ENCODE data around the gene AGAP2. TPM values are rescaled to one million over a fixed set of nuclear protein-coding genes. Genes with fewer than 3 reads are reported as not detected.
A peak's percentile ranks its signal among the peaks of the same experiment; 100 is the strongest.

AGAP2 gene
- total RNA-seq, 1 experiment from 2014 or later = 0.40 TPM

- Histone ChIP-seq H4K20me1 (ENCODE audit: low read length) (no peaks in the 10 kb centered on the region), H3K4me3 (ENCODE audit: low read length) (peak within 1 kb of the TSS; percentile 93), H3K27ac (ENCODE audit: low read length) (no peak within 1 kb of the TSS), H2AFZ (ENCODE audit: low read length) (peak within 1 kb of the TSS; percentile 79), H3K9me3 (ENCODE audit: low read length) (no peaks in the 10 kb centered on the region), H3K9ac (ENCODE audit: low read length) (peak within 1 kb of the TSS; percentile 87), H3K79me2 (ENCODE audit: low read length) (peaks cover 31% of the 10 kb centered on the region), H3K9me2 (replicated peaks; ENCODE audit: low read length) (no peaks in the 10 kb centered on the region), H3K27me3 (ENCODE audit: low read length) (no peaks in the 10 kb centered on the region), H3K4me1 (ENCODE audit: insufficient read depth, low read length) (peaks cover 6% of the 10 kb centered on the region; the same call in 1 of the 2 replicates), H3K4me2 (ENCODE audit: low read length) (peak within 1 kb of the TSS; percentile 91), H3K36me3 (ENCODE audit: low read depth, low read length) (peaks cover 18% of the 10 kb centered on the region), H3F3A (ENCODE audit: low read length, unreplicated experiment) (no peaks in the 10 kb centered on the region)
- DNase-seq = peak; percentile 96
- CTCF ChIA-PET = interaction anchor here (0.6 to 0.9 kb wide), 3 partner anchors 11 to 83 kb away, joined by 3 to 5 read pairs (median 3); partner anchors contain the start of genes EEF1AKMT3 and METTL1
- intact Hi-C loops (cut with micrococcal nuclease) = no loop called here
- ATAC-seq = peak; percentile 92
- POLR2A ChIA-PET (ENCODE audit: unreplicated experiment) = no interaction called here
- BruUV-seq (replicated peaks) = TSS peak; percentile 52
- TF ChIP-seq EZH2phosphoT487 (IDR thresholded peaks at IDR 0.05; ENCODE audit: borderline replicate concordance, low read length) (no peak), EZH2 (IDR thresholded peaks at IDR 0.05; ENCODE audit: low read length, unreplicated experiment) (no peak)
- TF ChIP-seq, protein P1, sequence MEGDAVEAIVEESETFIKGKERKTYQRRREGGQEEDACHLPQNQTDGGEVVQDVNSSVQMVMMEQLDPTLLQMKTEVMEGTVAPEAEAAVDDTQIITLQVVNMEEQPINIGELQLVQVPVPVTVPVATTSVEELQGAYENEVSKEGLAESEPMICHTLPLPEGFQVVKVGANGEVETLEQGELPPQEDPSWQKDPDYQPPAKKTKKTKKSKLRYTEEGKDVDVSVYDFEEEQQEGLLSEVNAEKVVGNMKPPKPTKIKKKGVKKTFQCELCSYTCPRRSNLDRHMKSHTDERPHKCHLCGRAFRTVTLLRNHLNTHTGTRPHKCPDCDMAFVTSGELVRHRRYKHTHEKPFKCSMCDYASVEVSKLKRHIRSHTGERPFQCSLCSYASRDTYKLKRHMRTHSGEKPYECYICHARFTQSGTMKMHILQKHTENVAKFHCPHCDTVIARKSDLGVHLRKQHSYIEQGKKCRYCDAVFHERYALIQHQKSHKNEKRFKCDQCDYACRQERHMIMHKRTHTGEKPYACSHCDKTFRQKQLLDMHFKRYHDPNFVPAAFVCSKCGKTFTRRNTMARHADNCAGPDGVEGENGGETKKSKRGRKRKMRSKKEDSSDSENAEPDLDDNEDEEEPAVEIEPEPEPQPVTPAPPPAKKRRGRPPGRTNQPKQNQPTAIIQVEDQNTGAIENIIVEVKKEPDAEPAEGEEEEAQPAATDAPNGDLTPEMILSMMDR (conservative IDR thresholded peaks at IDR 0.05; ENCODE audit: low read depth, low read length) = peak; percentile 93
These were observed 44.3 kb upstream of the AGAP2 start, which contains the start of gene TSFM for GRCh38 chr12:57782608-57783465. Gene TSFM, plus strand, starts transcription at chr12:57782787. Its CDS starts 15 bp downstream, at chr12:57782802.

DNA sequence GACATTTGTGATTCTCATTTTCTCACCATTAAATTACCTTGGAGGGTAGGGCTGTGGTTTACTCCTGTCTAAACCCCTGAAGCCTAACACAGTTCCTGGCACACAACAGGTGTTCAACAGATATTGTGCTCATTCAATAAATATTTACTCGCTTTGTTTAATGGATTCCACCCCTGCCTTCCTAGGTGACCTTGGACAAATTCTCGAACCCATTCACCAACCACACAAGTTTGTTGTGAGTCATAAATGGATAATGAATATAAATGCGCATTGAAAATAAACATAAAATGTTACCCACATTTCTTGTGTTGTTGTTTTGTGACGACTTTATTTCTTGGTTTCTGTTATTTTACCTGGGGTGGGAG, 43.7 kb upstream of the AGAP2 start:
- Histone ChIP-seq H3F3A (ENCODE audit: low read length, unreplicated experiment) (no peaks in the 10 kb centered on the region), H3K9me2 (replicated peaks; ENCODE audit: low read length) (no peaks in the 10 kb centered on the region), H3K4me1 (ENCODE audit: insufficient read depth, low read length) (peaks cover 6% of the 10 kb centered on the region; the same call in 1 of the 2 replicates), H3K4me3 (ENCODE audit: low read length) (peak overlapping the region; percentile 93; the same call in 1 of the 2 replicates), H4K20me1 (ENCODE audit: low read length) (no peaks in the 10 kb centered on the region), H3K27ac (ENCODE audit: low read length) (no peak overlapping the region), H2AFZ (ENCODE audit: low read length) (no peak overlapping the region), H3K9ac (ENCODE audit: low read length) (no peak overlapping the region), H3K79me2 (ENCODE audit: low read length) (peaks cover 31% of the 10 kb centered on the region), H3K36me3 (ENCODE audit: low read depth, low read length) (peaks cover 17% of the 10 kb centered on the region), H3K9me3 (ENCODE audit: low read length) (no peaks in the 10 kb centered on the region), H3K4me2 (ENCODE audit: low read length) (peak overlapping the region; percentile 28; the same call in 1 of the 2 replicates), H3K27me3 (ENCODE audit: low read length) (no peaks in the 10 kb centered on the region)
- TF ChIP-seq EZH2phosphoT487 (IDR thresholded peaks at IDR 0.05; ENCODE audit: borderline replicate concordance, low read length) = no peak
- TF ChIP-seq, protein P1 (conservative IDR thresholded peaks at IDR 0.05; ENCODE audit: low read depth, low read length) = no peak
- no peak for TF ChIP-seq EZH2 (IDR thresholded peaks at IDR 0.05; ENCODE audit: low read length, unreplicated experiment)
- BruUV-seq (replicated peaks) = no TSS peak
- DNase-seq (no peak), ATAC-seq (no peak)
- POLR2A ChIA-PET (ENCODE audit: unreplicated experiment) = no interaction called here
- CTCF ChIA-PET = no interaction called here
- intact Hi-C loops (cut with micrococcal nuclease) = no loop called here

DNA sequence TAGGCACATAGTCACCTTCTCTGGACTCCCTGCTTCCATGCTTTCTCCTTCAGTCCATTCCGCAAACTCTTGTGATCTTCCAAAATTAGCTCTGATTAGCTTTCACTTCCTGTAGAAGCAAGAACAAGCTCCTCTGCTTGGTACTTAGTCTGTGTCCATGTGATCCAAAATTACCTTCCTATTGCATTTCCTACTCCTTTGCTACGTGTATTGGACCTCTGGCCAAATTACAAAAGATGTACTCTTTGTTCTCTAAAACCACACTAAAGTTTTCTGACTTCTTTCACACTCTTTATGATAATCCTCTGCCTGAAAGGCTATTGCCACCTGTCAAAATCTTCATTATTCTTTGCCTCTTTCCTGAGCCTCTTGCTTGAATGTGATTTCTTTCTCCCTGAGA, 43.3 kb upstream of the AGAP2 start:
- ChIA-PET CTCF (no interaction called here), POLR2A (ENCODE audit: unreplicated experiment) (no interaction called here)
- Histone ChIP-seq H3K4me1 (ENCODE audit: insufficient read depth, low read length) (peaks cover 6% of the 10 kb centered on the region; the same call in 1 of the 2 replicates), H3K9me3 (ENCODE audit: low read length) (no peaks in the 10 kb centered on the region), H3K79me2 (ENCODE audit: low read length) (peaks cover 31% of the 10 kb centered on the region), H3K36me3 (ENCODE audit: low read depth, low read length) (peaks cover 15% of the 10 kb centered on the region), H3F3A (ENCODE audit: low read length, unreplicated experiment) (no peaks in the 10 kb centered on the region), H3K9ac (ENCODE audit: low read length) (no peak overlapping the region), H3K27ac (ENCODE audit: low read length) (no peak overlapping the region), H4K20me1 (ENCODE audit: low read length) (no peaks in the 10 kb centered on the region), H3K9me2 (replicated peaks; ENCODE audit: low read length) (no peaks in the 10 kb centered on the region), H3K4me2 (ENCODE audit: low read length) (no peak overlapping the region), H3K4me3 (ENCODE audit: low read length) (no peak overlapping the region), H2AFZ (ENCODE audit: low read length) (no peak overlapping the region), H3K27me3 (ENCODE audit: low read length) (no peaks in the 10 kb centered on the region)
- no peak for ATAC-seq
- no peak for TF ChIP-seq EZH2 (IDR thresholded peaks at IDR 0.05; ENCODE audit: low read length, unreplicated experiment)
- TF ChIP-seq, protein P1 (conservative IDR thresholded peaks at IDR 0.05; ENCODE audit: low read depth, low read length) = no peak
- TF ChIP-seq EZH2phosphoT487 (IDR thresholded peaks at IDR 0.05; ENCODE audit: borderline replicate concordance, low read length) = no peak
- DNase-seq = no peak
- intact Hi-C loops (cut with micrococcal nuclease) = no loop called here
- BruUV-seq (replicated peaks) = no TSS peak

Measured in PC-3 (cell line).